HepG2 (cell line): Measurements from ENCODE around the gene SLC39A1. TPM values are rescaled to one million over a fixed set of nuclear protein-coding genes. Genes with fewer than 3 reads are reported as not detected.
A peak's percentile ranks its signal among the peaks of the same experiment; 100 is the strongest.

Source experiments
- AGO2 ChIP-seq: fragments of 200-400 bp; formaldehyde crosslinking; optimal IDR thresholded peaks from 2 replicates; pipeline ENCODE3; 2017; ENCODE audit warnings: mild to moderate bottlenecking, low read depth, low read length, moderate library complexity
- BRD4 ChIP-seq: sonication (generic); formaldehyde crosslinking; IDR thresholded peaks from 2 replicates; pipeline ENCODE4 v1.4.0; 2020; ENCODE audit warnings: missing genetic modification reagents
- CEBPZ ChIP-seq: IDR thresholded peaks from 2 replicates; pipeline ENCODE4 v1.6.1; 2012; ENCODE audit warnings: low read length, improper control_type of control experiment
- CREM ChIP-seq, 2 experiments: sonication (generic) in 1 of 2; formaldehyde crosslinking in 1 of 2; IDR thresholded peaks; 2 replicates each; pipeline versions ENCODE4 v1.4.0 to v1.6.1; 2016 to 2020; ENCODE audit warnings: antibody characterized with exemption in 1 of 2, mild to moderate bottlenecking in 1 of 2, missing genetic modification reagents in 1 of 2
- GPBP1L1 ChIP-seq: sonication (generic); formaldehyde crosslinking; IDR thresholded peaks from 2 replicates; pipeline ENCODE4 v1.5.0; 2020; ENCODE audit warnings: mild to moderate bottlenecking, missing genetic modification reagents
- HDAC1 ChIP-seq: sonication (generic); formaldehyde crosslinking; IDR thresholded peaks from 2 replicates; pipeline ENCODE4 v1.5.1; 2020; ENCODE audit warnings: mild to moderate bottlenecking, missing genetic modification reagents
- KDM2A ChIP-seq: sonication (generic); formaldehyde crosslinking; IDR thresholded peaks from 2 replicates; pipeline ENCODE4 v1.4.0; 2020; ENCODE audit warnings: low read depth, missing genetic modification reagents, borderline replicate concordance
- MEIS2 ChIP-seq: sonication (generic); formaldehyde crosslinking; IDR thresholded peaks from 2 replicates; pipeline ENCODE4 v1.9.0; 2021; ENCODE audit warnings: mild to moderate bottlenecking, missing genetic modification reagents
- PAWR ChIP-seq: sonication (generic); formaldehyde crosslinking; IDR thresholded peaks from 2 replicates; pipeline ENCODE4 v1.4.0; 2020; ENCODE audit warnings: missing genetic modification reagents, mild to moderate bottlenecking, borderline replicate concordance
- POLR2A ChIP-seq, 2 experiments: IDR thresholded peaks; 2 replicates each; pipeline ENCODE4 v1.6.1; 2011; ENCODE audit warnings: low read depth in 2 of 2, low read length in 2 of 2, mild to moderate bottlenecking in 1 of 2, moderate library complexity in 1 of 2; ENCODE audit not compliant: insufficient read depth in 1 of 2
- YEATS4 ChIP-seq: sonication (generic); formaldehyde crosslinking; IDR thresholded peaks from 2 replicates; pipeline ENCODE4 v1.4.0; 2020; ENCODE audit warnings: missing genetic modification reagents, borderline replicate concordance
- ZBTB42 ChIP-seq: sonication (generic); formaldehyde crosslinking; IDR thresholded peaks from 2 replicates; pipeline ENCODE4 v1.5.0; 2020; ENCODE audit warnings: mild to moderate bottlenecking, missing genetic modification reagents
- ZNF563 ChIP-seq: sonication (generic); formaldehyde crosslinking; IDR thresholded peaks from 2 replicates; pipeline ENCODE4 v1.8.0; 2022; ENCODE audit warnings: mild to moderate bottlenecking, moderate library complexity, missing genetic modification reagents
- ZNF879 ChIP-seq: sonication (generic); formaldehyde crosslinking; IDR thresholded peaks from 2 replicates; pipeline ENCODE4 v1.8.1; 2023; ENCODE audit warnings: missing genetic modification reagents
- polyA plus RNA-seq, 8 experiments: library from polyadenylated mRNA; depleted of rRNA in 3 of 8; stranded (reverse) in 7 of 8; unstranded in 1 of 8; fragments of >200 nt; fragmentation: Illumina TruSeq in 4 of 8; extraction: Trizol in 4 of 8; gene quantifications; 2 replicates each; pipeline versions ENCODE4 v1.2.1 to v1.2.3, GENCODE V29; 2011 to 2016; ENCODE audit warnings: low read depth in 4 of 8, missing spikeins in 1 of 8, mixed read lengths in 1 of 8; ENCODE audit not compliant: insufficient read depth in 1 of 8
- total RNA-seq, 5 experiments: library from RNA; depleted of rRNA; stranded (reverse); fragments of >200 nt; fragmentation: Illumina TruSeq; extraction: Trizol; gene quantifications; 2 replicates each; pipeline ENCODE4 v1.2.3, GENCODE V29; 2016; ENCODE audit warnings: low read depth in 1 of 5
- TF ChIP-seq, protein P1 (sequence below): sonication (generic); formaldehyde crosslinking; IDR thresholded peaks from 2 replicates; pipeline ENCODE4 v1.4.0; 2020; ENCODE audit warnings: missing genetic modification reagents

Gene SLC39A1
- total and polyA plus RNA-seq, 2 of the 13 experiments (the other 11 are each of a cell fraction or from before 2014, with no cell fraction given) = 71.2 to 78.4 TPM

GRCh38 chr1:153945795-153946621 is 17.3 kb downstream of the SLC39A1 start (continued):
- TF ChIP-seq GPBP1L1 (CRISPR knock-in tag) (no peak), BRD4 (CRISPR knock-in tag) (peak; percentile 23; the same call in 1 of the 2 replicates), MEIS2 (CRISPR knock-in tag) (0 out of 2 replicates have a peak, but pooled peaks have one; percentile 22), KDM2A (peak; percentile 74; the same call in 1 of the 2 replicates), YEATS4 (CRISPR knock-in tag) (0 out of 2 replicates have a peak, but pooled peaks have one; percentile 1), CREM (IDR thresholded peaks at IDR 0.05) (no peak), CREM (CRISPR knock-in tag; IDR thresholded peaks at IDR 0.05) (no peak), ZBTB42 (CRISPR knock-in tag) (peak; percentile 43; the same call in 1 of the 2 replicates), CEBPZ (no peak), POLR2A (IDR thresholded peaks at IDR 0.05; ENCODE audit: insufficient read depth in 1 of 2, low read depth in 2 of 2, low read length in 2 of 2) (peak; percentile 57), ZNF563 (CRISPR knock-in tag) (0 out of 2 replicates have a peak, but pooled peaks have one; percentile 42), ZNF879 (CRISPR knock-in tag) (no peak), PAWR (CRISPR knock-in tag) (no peak), AGO2 (peak; percentile 58), HDAC1 (CRISPR knock-in tag) (peak; percentile 45; the same call in 1 of the 2 replicates)
- TF ChIP-seq, protein P1, sequence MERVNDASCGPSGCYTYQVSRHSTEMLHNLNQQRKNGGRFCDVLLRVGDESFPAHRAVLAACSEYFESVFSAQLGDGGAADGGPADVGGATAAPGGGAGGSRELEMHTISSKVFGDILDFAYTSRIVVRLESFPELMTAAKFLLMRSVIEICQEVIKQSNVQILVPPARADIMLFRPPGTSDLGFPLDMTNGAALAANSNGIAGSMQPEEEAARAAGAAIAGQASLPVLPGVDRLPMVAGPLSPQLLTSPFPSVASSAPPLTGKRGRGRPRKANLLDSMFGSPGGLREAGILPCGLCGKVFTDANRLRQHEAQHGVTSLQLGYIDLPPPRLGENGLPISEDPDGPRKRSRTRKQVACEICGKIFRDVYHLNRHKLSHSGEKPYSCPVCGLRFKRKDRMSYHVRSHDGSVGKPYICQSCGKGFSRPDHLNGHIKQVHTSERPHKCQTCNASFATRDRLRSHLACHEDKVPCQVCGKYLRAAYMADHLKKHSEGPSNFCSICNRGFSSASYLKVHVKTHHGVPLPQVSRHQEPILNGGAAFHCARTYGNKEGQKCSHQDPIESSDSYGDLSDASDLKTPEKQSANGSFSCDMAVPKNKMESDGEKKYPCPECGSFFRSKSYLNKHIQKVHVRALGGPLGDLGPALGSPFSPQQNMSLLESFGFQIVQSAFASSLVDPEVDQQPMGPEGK = peak; percentile 78
- TF ChIP-seq, all 625 proteins: peak for 121
